Measurements from ENCODE around the gene MBD1.

GRCh38 chr18:50285631-50286321 lies 4.5 kb upstream of the MBD1 start:
- no peak for TF ChIP-seq POLR2AphosphoS5 (IDR thresholded peaks at IDR 0.05)
- TF ChIP-seq CTCF (IDR thresholded peaks at IDR 0.05) = no peak
- TF ChIP-seq POLR2A (IDR thresholded peaks at IDR 0.05) = no peak
- no peak for TF ChIP-seq EP300 (IDR thresholded peaks at IDR 0.05)
